Lung (tissue), 12 donors: ENCODE data around the gene PSENEN. TPM values are rescaled to one million over a fixed set of nuclear protein-coding genes. Genes with fewer than 3 reads are reported as not detected.

Experiments used
- ATAC-seq: fragments of 200-7000 bp; cut with Tn5 transposase; one replicate; pipeline ENCODE4 v1.9.1; 2020; ENCODE audit warnings: moderate number of reproducible peaks; ENCODE audit not compliant: insufficient read depth, low FRiP score
- DNase-seq, 3 donors: peaks; one replicate each; pipeline ENCODE4 v3.0.0-alpha.2; 2013 to 2017
- H3K27ac ChIP-seq, 2 donors: one replicate each; pipeline ENCODE4 v1.5.1; 2013; ENCODE audit warnings: mild to moderate bottlenecking in 2 of 2, moderate library complexity in 2 of 2, control low read depth in 1 of 2, inconsistent platforms in 1 of 2, low read depth in 1 of 2, low read length in 1 of 2
- H3K27me3 ChIP-seq, 3 donors: one replicate each; pipeline ENCODE4 v1.5.1; 2013; ENCODE audit warnings: low read length in 2 of 3; ENCODE audit not compliant: control insufficient read depth in 3 of 3, insufficient read depth in 3 of 3
- H3K36me3 ChIP-seq, 4 donors: one replicate each; pipeline ENCODE4 v1.5.1; 2013; ENCODE audit warnings: low read length in 4 of 4, mild to moderate bottlenecking in 1 of 4, moderate library complexity in 1 of 4; ENCODE audit not compliant: control insufficient read depth in 4 of 4, insufficient read depth in 4 of 4
- H3K4me1 ChIP-seq, 5 donors: one replicate each; pipeline ENCODE4 v1.5.1; 2013; ENCODE audit warnings: low read length in 5 of 5, mild to moderate bottlenecking in 2 of 5, moderate library complexity in 1 of 5; ENCODE audit not compliant: control insufficient read depth in 5 of 5, insufficient read depth in 5 of 5
- H3K4me3 ChIP-seq: one replicate; pipeline ENCODE4 v1.5.1; 2013; ENCODE audit warnings: mild to moderate bottlenecking, control low read depth, moderate library complexity
- H3K9ac ChIP-seq, 2 donors: one replicate each; pipeline ENCODE4 v1.5.1; 2013; ENCODE audit warnings: low read length in 2 of 2, control low read depth in 1 of 2; ENCODE audit not compliant: insufficient read depth in 1 of 2
- H3K9me3 ChIP-seq, 4 donors: one replicate each; pipeline ENCODE4 v1.5.1; 2013; ENCODE audit warnings: low read length in 3 of 4, mild to moderate bottlenecking in 1 of 4, moderate library complexity in 1 of 4; ENCODE audit not compliant: control insufficient read depth in 4 of 4, insufficient read depth in 3 of 4
- WGBS, 2 donors: extraction: QIAGEN DNeasy Blood & Tissue Kit; methylation state at CpG; one replicate each; pipeline ENCODE4 v1.1.7; 2013; 5-methylcytosine and 5-hydroxymethylcytosine counted together
- polyA plus RNA-seq, 2 donors: library from polyadenylated mRNA; stranded (reverse); fragments of 200-250 nt; gene quantifications; one replicate each; pipeline ENCODE4 v1.2.1, GENCODE V29; 2013
- total RNA-seq, 2 donors: library from RNA; depleted of rRNA in 1 of 2; stranded (reverse); fragments of >200 nt in 1 of 2; gene quantifications; one replicate each; pipeline ENCODE4 v1.2.1, GENCODE V29; 2014 to 2021
- TF ChIP-seq, protein P1 (sequence below): IDR thresholded peaks from 2 replicates; pipeline ENCODE4 v1.5.1; 2012; ENCODE audit warnings: mild to moderate bottlenecking; ENCODE audit errors: control extremely low read depth, extremely low read depth
- donor health status: control.
- donor health status: control.
- donor health status: Bipolar disorder and iron deficiency.
- donor health status: healthy.
- donor health status: DM: yes; HTN: yes; CAD: no.

The PSENEN gene
- total and polyA plus RNA-seq, 4 donors, result 36.8 to 196 (median 107) TPM

DNA sequence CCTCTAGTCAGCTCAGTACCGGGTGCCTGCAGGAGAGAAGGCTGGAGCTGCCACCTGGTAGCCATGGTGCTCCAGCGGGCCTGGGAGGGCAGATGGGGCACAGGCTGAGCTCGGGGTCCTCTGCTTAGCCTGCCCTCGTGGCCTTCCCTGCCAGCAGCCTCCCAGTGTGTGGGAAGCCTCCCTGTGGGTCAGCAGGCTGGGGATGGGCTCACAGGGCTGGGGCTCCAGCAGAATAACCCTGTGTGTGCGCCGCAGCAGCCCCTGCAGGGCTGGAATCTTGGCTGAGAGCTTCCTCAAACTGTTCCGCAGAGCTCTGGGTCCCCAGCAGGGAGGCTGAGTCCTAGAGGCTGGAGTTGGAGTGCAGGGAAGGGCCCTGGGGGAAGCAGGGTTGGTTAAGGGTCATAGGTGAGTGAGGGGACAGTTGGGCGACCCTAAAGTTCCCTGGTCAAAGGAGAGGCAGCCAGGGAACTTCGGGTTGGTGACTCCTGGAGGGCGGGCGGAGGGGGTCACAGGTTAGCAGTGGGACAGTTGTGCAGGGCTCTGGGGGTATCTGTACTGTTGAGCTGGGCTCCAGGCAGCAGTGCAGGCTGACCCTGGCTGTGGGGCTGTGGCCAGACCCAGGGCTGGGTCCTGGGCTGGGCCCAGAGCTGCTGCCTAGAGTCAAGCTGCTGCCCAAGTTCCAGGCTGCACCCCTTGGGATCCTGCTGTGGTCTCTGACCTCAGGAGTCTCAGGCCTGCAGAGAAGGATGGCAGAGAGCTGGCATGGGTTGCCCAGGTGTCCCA, 43.9 kb downstream of the PSENEN start:
- Histone ChIP-seq H3K9me3 (no peaks in the 10 kb centered on the region), H3K36me3 (peaks cover 0 to 9% (median 3%) of the 10 kb centered on the region in 4 donors), H3K27ac (no peak overlapping the region), H3K4me1 (no peaks in the 10 kb centered on the region), H3K9ac (no peak overlapping the region), H3K4me3 (no peak overlapping the region), H3K27me3 (no peaks in the 10 kb centered on the region)
- no peak for ATAC-seq
- 87 to 92% methylated on average over 9 to 11 of the region's 11 CpGs for WGBS, 2 donors
- TF ChIP-seq, protein P1, sequence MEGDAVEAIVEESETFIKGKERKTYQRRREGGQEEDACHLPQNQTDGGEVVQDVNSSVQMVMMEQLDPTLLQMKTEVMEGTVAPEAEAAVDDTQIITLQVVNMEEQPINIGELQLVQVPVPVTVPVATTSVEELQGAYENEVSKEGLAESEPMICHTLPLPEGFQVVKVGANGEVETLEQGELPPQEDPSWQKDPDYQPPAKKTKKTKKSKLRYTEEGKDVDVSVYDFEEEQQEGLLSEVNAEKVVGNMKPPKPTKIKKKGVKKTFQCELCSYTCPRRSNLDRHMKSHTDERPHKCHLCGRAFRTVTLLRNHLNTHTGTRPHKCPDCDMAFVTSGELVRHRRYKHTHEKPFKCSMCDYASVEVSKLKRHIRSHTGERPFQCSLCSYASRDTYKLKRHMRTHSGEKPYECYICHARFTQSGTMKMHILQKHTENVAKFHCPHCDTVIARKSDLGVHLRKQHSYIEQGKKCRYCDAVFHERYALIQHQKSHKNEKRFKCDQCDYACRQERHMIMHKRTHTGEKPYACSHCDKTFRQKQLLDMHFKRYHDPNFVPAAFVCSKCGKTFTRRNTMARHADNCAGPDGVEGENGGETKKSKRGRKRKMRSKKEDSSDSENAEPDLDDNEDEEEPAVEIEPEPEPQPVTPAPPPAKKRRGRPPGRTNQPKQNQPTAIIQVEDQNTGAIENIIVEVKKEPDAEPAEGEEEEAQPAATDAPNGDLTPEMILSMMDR, result no peak
- DNase-seq, result no peak

DNA sequence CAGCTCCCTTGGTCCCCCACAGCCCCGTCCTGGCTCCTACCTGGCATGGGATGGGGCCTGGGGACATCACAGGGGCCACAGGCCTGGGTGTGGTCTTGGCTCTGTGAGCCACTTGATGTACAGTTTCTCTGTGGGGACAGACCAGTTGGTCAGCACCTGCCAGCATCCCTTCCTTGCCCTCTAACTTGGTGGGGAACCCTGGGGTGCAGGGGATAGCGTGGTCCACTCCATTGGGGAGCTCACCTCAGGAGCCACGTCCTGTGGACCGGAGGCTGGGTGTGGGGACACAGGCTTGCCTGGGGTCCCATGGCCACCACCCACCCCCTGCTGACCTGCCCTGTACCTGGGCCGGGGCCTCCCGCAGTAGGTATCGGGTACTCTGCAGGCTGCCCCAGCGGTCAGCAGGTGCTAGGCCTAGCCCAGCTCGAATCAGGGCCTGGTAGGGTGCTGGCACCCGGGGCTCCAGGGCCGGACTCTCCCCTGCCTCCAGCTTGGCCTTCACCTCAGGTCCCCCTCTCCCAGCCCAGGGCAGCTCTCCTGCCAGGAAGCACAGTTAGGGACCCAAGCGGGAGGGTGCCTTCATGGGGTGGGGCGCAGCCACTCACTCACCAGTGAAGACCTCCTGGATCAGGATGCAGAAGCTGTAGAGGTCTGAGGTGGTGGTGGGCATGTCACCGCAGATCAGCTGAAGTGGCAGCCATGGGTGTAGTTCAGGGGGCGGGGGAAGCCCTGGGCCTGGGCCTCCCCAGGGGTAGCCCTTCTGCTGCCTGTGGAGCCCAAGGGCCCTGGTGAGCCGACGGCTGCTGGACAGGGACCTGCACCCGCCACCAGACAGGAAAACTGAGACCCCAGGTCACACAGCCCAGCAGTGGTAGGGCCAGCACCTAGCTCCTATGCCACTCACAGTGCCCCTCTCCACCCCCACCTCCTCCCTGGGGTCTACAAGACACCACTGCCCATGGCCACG, 44.8 kb downstream of the PSENEN start:
- no peak for ATAC-seq
- 88 to 91% methylated on average over 19 of the region's 19 CpGs for WGBS, 2 donors
- Histone ChIP-seq H3K27ac (no peak overlapping the region), H3K4me3 (no peak overlapping the region), H3K36me3 (peaks cover 0 to 6% (median 0%) of the 10 kb centered on the region in 4 donors), H3K9ac (no peak overlapping the region), H3K9me3 (no peaks in the 10 kb centered on the region), H3K4me1 (no peaks in the 10 kb centered on the region), H3K27me3 (no peaks in the 10 kb centered on the region)
- DNase-seq, result no peak
- TF ChIP-seq, protein P1, result no peak

DNA sequence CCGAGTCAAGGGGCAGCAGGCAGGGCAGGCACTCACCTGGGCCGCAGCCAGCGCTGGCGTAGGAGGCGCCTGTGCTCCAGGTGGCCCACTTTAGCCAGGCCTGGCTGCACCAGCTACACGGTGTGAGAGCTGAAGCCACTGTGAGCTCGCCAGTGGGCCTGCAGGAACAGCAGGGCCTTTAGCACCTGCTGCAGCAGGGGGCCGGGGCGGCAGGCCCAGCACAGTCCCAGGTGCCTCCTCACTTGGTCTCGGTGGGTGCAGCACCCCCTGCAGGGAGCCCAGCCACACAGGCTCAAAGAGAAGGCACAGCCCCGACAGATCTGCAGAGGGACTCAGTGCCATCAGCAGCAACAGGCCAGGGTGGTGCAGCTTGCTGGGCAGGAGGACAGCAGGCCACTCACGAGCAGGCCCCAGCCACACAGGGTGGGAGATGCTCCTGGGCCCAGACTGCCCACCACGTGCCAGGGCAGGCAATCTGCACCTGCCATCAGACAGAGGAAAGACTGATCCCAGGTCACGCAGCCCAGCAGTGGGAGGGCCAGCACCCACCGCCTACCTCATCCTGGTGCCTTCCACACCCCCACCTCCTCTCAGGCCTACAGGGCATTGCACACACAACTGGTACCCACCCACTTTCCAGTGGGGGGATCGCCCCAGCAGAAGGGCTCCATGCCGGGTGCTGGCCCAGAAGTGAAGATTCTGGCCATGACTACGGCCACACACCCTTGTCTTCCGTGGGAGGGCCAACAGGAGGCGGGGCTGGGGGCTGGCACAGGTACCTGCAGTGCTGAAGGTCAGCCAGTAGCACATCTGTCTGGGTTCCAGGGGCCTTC, 45.7 kb downstream of the PSENEN start:
- Histone ChIP-seq H3K36me3 (no peaks in the 10 kb centered on the region), H3K4me1 (no peaks in the 10 kb centered on the region), H3K27ac (no peak overlapping the region), H3K9ac (no peak overlapping the region), H3K9me3 (no peaks in the 10 kb centered on the region), H3K27me3 (no peaks in the 10 kb centered on the region), H3K4me3 (no peak overlapping the region)
- DNase-seq, result no peak
- WGBS, 2 donors, result 68 to 76% methylated on average over 18 to 20 of the region's 20 CpGs
- TF ChIP-seq, protein P1, result no peak
- no peak for ATAC-seq
